Neural progenitor cell (in vitro differentiated cells): Measurements from ENCODE around the gene HS2ST1. TPM values are rescaled to one million over a fixed set of nuclear protein-coding genes. Genes with fewer than 3 reads are reported as not detected.

Experiments
- DNase-seq: peaks from one replicate; pipeline ENCODE4 v3.0.0-alpha.2; 2016; ENCODE audit warnings: low spot score
- H2AFZ ChIP-seq: fragments of 200-600 bp; sonication (generic); replicated peaks from 2 replicates; pipeline ENCODE4 v1.6.1; 2016; ENCODE audit warnings: antibody characterized with exemption
- H3F3A ChIP-seq: fragments of 200-600 bp; sonication (generic); 2 replicates; pipeline ENCODE4 v1.6.1; 2016; ENCODE audit warnings: antibody characterized with exemption, low read depth
- H3K27ac ChIP-seq: fragments of 200-600 bp; sonication (generic); 2 replicates; pipeline ENCODE4 v1.5.1; 2016; ENCODE audit warnings: mild to moderate bottlenecking
- H3K27me3 ChIP-seq: fragments of 200-600 bp; sonication (generic); 2 replicates; pipeline ENCODE4 v1.6.1; 2016; ENCODE audit warnings: mild to moderate bottlenecking, moderate library complexity
- H3K36me3 ChIP-seq: fragments of 200-600 bp; sonication (generic); 2 replicates; pipeline ENCODE4 v1.5.1; 2016
- H3K4me1 ChIP-seq: fragments of 200-600 bp; sonication (generic); 2 replicates; pipeline ENCODE4 v1.6.1; 2016; ENCODE audit warnings: mixed run types
- H3K4me2 ChIP-seq: fragments of 200-600 bp; sonication (generic); 2 replicates; pipeline ENCODE4 v1.6.1; 2016
- H3K4me3 ChIP-seq: fragments of 200-600 bp; sonication (generic); 2 replicates; pipeline ENCODE4 v1.5.1; 2016
- H3K79me2 ChIP-seq: fragments of 200-600 bp; sonication (generic); 2 replicates; pipeline ENCODE4 v1.6.1; 2016; ENCODE audit warnings: low read depth
- H3K9ac ChIP-seq: fragments of 200-600 bp; sonication (generic); 2 replicates; pipeline ENCODE4 v1.6.1; 2016
- H3K9me3 ChIP-seq: fragments of 200-600 bp; sonication (generic); 2 replicates; pipeline ENCODE4 v1.5.1; 2016; ENCODE audit warnings: low read depth
- H4K20me1 ChIP-seq: fragments of 200-600 bp; sonication (generic); 2 replicates; pipeline ENCODE4 v1.6.1; 2016; ENCODE audit warnings: low read depth
- H3K27ac Mint-ChIP-seq: 3 replicates; pipeline ENCODE4 v1.8.0; 2021; ENCODE audit warnings: mixed read lengths
- H3K27me3 Mint-ChIP-seq: 2 replicates; pipeline ENCODE4 v1.8.0; 2022; ENCODE audit warnings: low read depth, mild to moderate bottlenecking, inconsistent platforms, moderate library complexity, mixed read lengths; ENCODE audit not compliant: insufficient read depth
- H3K36me3 Mint-ChIP-seq: 3 replicates; pipeline ENCODE4 v1.8.0; 2021; ENCODE audit warnings: mixed read lengths
- H3K4me1 Mint-ChIP-seq: 3 replicates; pipeline ENCODE4 v1.8.0; 2021; ENCODE audit warnings: mixed read lengths
- H3K4me3 Mint-ChIP-seq: 3 replicates; pipeline ENCODE4 v1.8.0; 2021; ENCODE audit warnings: mild to moderate bottlenecking, moderate library complexity, mixed read lengths
- H3K9me3 Mint-ChIP-seq: 3 replicates; pipeline ENCODE4 v1.8.0; 2020; ENCODE audit warnings: mixed read lengths
- CTCF ChIP-seq: fragments of 200-600 bp; sonication (generic); IDR thresholded peaks from 2 replicates; pipeline ENCODE4 v1.5.1; 2017; ENCODE audit warnings: antibody characterized with exemption, mild to moderate bottlenecking
- EZH2 ChIP-seq: fragments of 200-600 bp; sonication (generic); IDR thresholded peaks from 2 replicates; pipeline ENCODE4 v1.6.1; 2017; ENCODE audit warnings: antibody characterized with exemption, mild to moderate bottlenecking, moderate library complexity
- EZH2phosphoT487 ChIP-seq: fragments of 200-600 bp; sonication (generic); IDR thresholded peaks from 2 replicates; pipeline ENCODE4 v1.6.1; 2017; ENCODE audit warnings: antibody characterized with exemption
- total RNA-seq: library from RNA; depleted of rRNA; stranded (reverse); fragments of >200 nt; gene quantifications from 2 replicates; pipeline ENCODE4 v1.2.3, GENCODE V29; 2015; ENCODE audit warnings: low replicate concordance

HS2ST1 gene
- total RNA-seq, 1 donor from 2014 or later = 33.2 TPM

GRCh38 chr1:87119541-87120140, 205.2 kb downstream of the HS2ST1 start:
- H3K27me3 Mint-ChIP-seq = peaks cover 2% of the 10 kb centered on the region
- no peak overlapping the region for H2AFZ ChIP-seq
- TF ChIP-seq EZH2phosphoT487 = no peak
- TF ChIP-seq EZH2 = no peak
- no peak for TF ChIP-seq CTCF
- no peaks in the 10 kb centered on the region for H3K79me2 ChIP-seq
- no peak overlapping the region for H3K27ac ChIP-seq
- no peaks in the 10 kb centered on the region for H3F3A ChIP-seq
- no peaks in the 10 kb centered on the region for H3K4me1 ChIP-seq
- no peaks in the 10 kb centered on the region for H4K20me1 ChIP-seq
- H3K36me3 Mint-ChIP-seq = no peaks in the 10 kb centered on the region
- H3K27ac Mint-ChIP-seq = peak overlapping the region; percentile 74
- no peak for DNase-seq
- H3K27me3 ChIP-seq = no peaks in the 10 kb centered on the region
- no peak overlapping the region for H3K4me3 Mint-ChIP-seq
- no peaks in the 10 kb centered on the region for H3K9me3 Mint-ChIP-seq
- no peak overlapping the region for H3K9ac ChIP-seq
- no peaks in the 10 kb centered on the region for H3K9me3 ChIP-seq
- no peaks in the 10 kb centered on the region for H3K36me3 ChIP-seq
- H3K4me2 ChIP-seq = no peak overlapping the region
- no peak overlapping the region for H3K4me3 ChIP-seq
- H3K4me1 Mint-ChIP-seq = peaks cover 9% of the 10 kb centered on the region

- Histone ChIP-seq H3K79me2 (no peaks in the 10 kb centered on the region), H4K20me1 (no peaks in the 10 kb centered on the region), H3K36me3 (no peaks in the 10 kb centered on the region), H3K4me3 (no peak overlapping the region), H3K27ac (no peak overlapping the region), H3K27me3 (no peaks in the 10 kb centered on the region), H3K9me3 (no peaks in the 10 kb centered on the region), H3F3A (no peaks in the 10 kb centered on the region), H2AFZ (no peak overlapping the region), H3K4me2 (no peak overlapping the region), H3K4me1 (no peaks in the 10 kb centered on the region), H3K9ac (no peak overlapping the region)
- TF ChIP-seq EZH2phosphoT487 = no peak
- peak; percentile 41 for TF ChIP-seq CTCF
- H3K9me3 Mint-ChIP-seq = no peaks in the 10 kb centered on the region
- peaks cover 2% of the 10 kb centered on the region for H3K27me3 Mint-ChIP-seq
- no peak for DNase-seq
- no peaks in the 10 kb centered on the region for H3K36me3 Mint-ChIP-seq
- no peak overlapping the region for H3K4me3 Mint-ChIP-seq
- peaks cover 9% of the 10 kb centered on the region for H3K4me1 Mint-ChIP-seq
- H3K27ac Mint-ChIP-seq = no peak overlapping the region
These were observed 206.3 kb downstream of the HS2ST1 start for GRCh38 chr1:87120779-87121178.

- Histone ChIP-seq H2AFZ (no peak overlapping the region), H3K79me2 (no peaks in the 10 kb centered on the region), H3K4me2 (no peak overlapping the region), H3F3A (no peaks in the 10 kb centered on the region), H3K9me3 (no peaks in the 10 kb centered on the region), H3K9ac (no peak overlapping the region), H3K27ac (no peak overlapping the region), H4K20me1 (no peaks in the 10 kb centered on the region), H3K4me3 (no peak overlapping the region), H3K27me3 (no peaks in the 10 kb centered on the region), H3K4me1 (no peaks in the 10 kb centered on the region), H3K36me3 (no peaks in the 10 kb centered on the region)
- no peaks in the 10 kb centered on the region for H3K36me3 Mint-ChIP-seq
- DNase-seq = no peak
- H3K4me1 Mint-ChIP-seq = peaks cover 9% of the 10 kb centered on the region
- no peak overlapping the region for H3K4me3 Mint-ChIP-seq
- no peak overlapping the region for H3K27ac Mint-ChIP-seq
- H3K9me3 Mint-ChIP-seq = no peaks in the 10 kb centered on the region
- TF ChIP-seq CTCF = no peak
- no peak for TF ChIP-seq EZH2phosphoT487
- no peak for TF ChIP-seq EZH2
- peaks cover 2% of the 10 kb centered on the region for H3K27me3 Mint-ChIP-seq
These were observed 207.3 kb downstream of the HS2ST1 start for GRCh38 chr1:87121711-87122163.
